GM12878 (cell line): ENCODE measurements around the gene TNRC6B. TPM values are rescaled to one million over a fixed set of nuclear protein-coding genes. Genes with fewer than 3 reads are reported as not detected.

Source experiments
- ATAC-seq: fragments of 200-7000 bp; cut with Tn5 transposase; 3 replicates; pipeline ENCODE4 v1.9.1; 2020; ENCODE audit warnings: mild to moderate bottlenecking, moderate library complexity
- BruUV-seq: library from RNA; stranded (reverse); fragments of 400-500 nt; replicated peaks from 2 replicates; lab custom pipeline; 2021; lab: Mats Ljungman, UMichigan
- CTCF ChIA-PET: fragments of 300-600 bp; sonication (Branson Sonifier 250); formaldehyde crosslinking; extraction: SDS; loops from one replicate; lab custom pipeline; 2021; ENCODE audit warnings: inconsistent platforms; lab: Yijun Ruan, JAX
- POLR2A ChIA-PET: fragments of 350-600 bp; formaldehyde crosslinking; extraction: SDS; loops from one replicate; lab custom pipeline; 2021; ENCODE audit warnings: inconsistent platforms; lab: Charles Lee
- RAD21 ChIA-PET: fragments of 300-600 bp; sonication (Branson Sonifier 250); formaldehyde crosslinking; loops from one replicate; lab custom pipeline; 2023; ENCODE audit warnings: antibody characterized with exemption; ENCODE audit not compliant: unreplicated experiment; lab: Charles Lee
- SMC1A ChIA-PET: fragments of 300-600 bp; sonication (Branson Sonifier 250); formaldehyde crosslinking; loops from one replicate; lab custom pipeline; 2023; ENCODE audit not compliant: unreplicated experiment, uncharacterized antibody; lab: Charles Lee
- DNase-seq: peaks from one replicate; pipeline ENCODE4 v3.0.0-alpha.2; 2011; ENCODE audit warnings: low read depth, low spot score
- FAIRE-seq: peaks from 3 replicates; lab custom pipeline; 2011; peaks lifted over from hg19 to GRCh38; lab: Jason Lieb, UNC
- H2AFZ ChIP-seq: 2 replicates; pipeline ENCODE4 v1.6.0; 2011; ENCODE audit warnings: low read depth, low read length, control low read depth; ENCODE audit not compliant: control insufficient read depth
- H3K27ac ChIP-seq: 2 replicates; pipeline ENCODE4 v1.5.1; 2011; ENCODE audit warnings: control low read depth; ENCODE audit not compliant: control insufficient read depth, insufficient read depth
- H3K27me3 ChIP-seq, 2 experiments: replicated peaks in 1 of 2; 2 replicates each; pipeline versions ENCODE4 v1.6.0 to v1.6.1; 2011; ENCODE audit warnings: low read length in 1 of 2; ENCODE audit not compliant: control insufficient read depth in 2 of 2, insufficient read depth in 2 of 2
- H3K36me3 ChIP-seq, 2 experiments: 2 replicates each; pipeline ENCODE4 v1.5.1; 2011; ENCODE audit warnings: low read length in 1 of 2; ENCODE audit not compliant: control insufficient read depth in 2 of 2, insufficient read depth in 2 of 2
- H3K4me1 ChIP-seq: 2 replicates; pipeline ENCODE4 v1.6.1; 2011; ENCODE audit warnings: mild to moderate bottlenecking, low read length, moderate library complexity, mixed read lengths; ENCODE audit not compliant: control insufficient read depth, insufficient read depth
- H3K4me2 ChIP-seq: 2 replicates; pipeline ENCODE4 v1.6.0; 2011; ENCODE audit warnings: control low read depth; ENCODE audit not compliant: control insufficient read depth, insufficient read depth
- H3K4me3 ChIP-seq: fragments of 200-600 bp; sonication (generic); 2 replicates; pipeline ENCODE4 v1.5.1; 2016
- H3K79me2 ChIP-seq: 2 replicates; pipeline ENCODE4 v1.6.0; 2011; ENCODE audit warnings: low read length; ENCODE audit not compliant: control insufficient read depth, insufficient read depth
- H3K9ac ChIP-seq: 2 replicates; pipeline ENCODE4 v1.8.0; 2011; ENCODE audit warnings: low read length, control low read depth, mixed read lengths; ENCODE audit not compliant: control insufficient read depth, insufficient read depth
- H3K9me3 ChIP-seq: replicated peaks from 3 replicates; pipeline ENCODE4 v1.5.1; 2011; ENCODE audit warnings: mild to moderate bottlenecking, low read length; ENCODE audit not compliant: control insufficient read depth, insufficient read depth
- H4K20me1 ChIP-seq: 2 replicates; pipeline ENCODE4 v1.6.0; 2011; ENCODE audit not compliant: control insufficient read depth, insufficient read depth
- POLR2AphosphoS2 ChIP-seq: IDR thresholded peaks from 2 replicates; pipeline ENCODE4 v1.6.1; 2011; ENCODE audit warnings: low read depth, mild to moderate bottlenecking, low read length, improper control_type of control experiment, moderate library complexity
- WGBS: methylation state at CpG from one replicate; pipeline ENCODE4 v1.1.6; 2016; ENCODE audit warnings: low lambda C conversion rate; ENCODE audit not compliant: insufficient replicate concordance, insufficient coverage; ENCODE audit errors: missing lambda C conversion rate; 5-methylcytosine and 5-hydroxymethylcytosine counted together
- in situ Hi-C: fragments of 300-500 bp; cut with MboI; formaldehyde crosslinking; loops from 9 replicates; pipeline ENCODE4 v1.14.3; 2018; ENCODE audit warnings: mixed read lengths
- intact Hi-C: fragments of 100-400 bp; cut with micrococcal nuclease; formaldehyde crosslinking; loops from one replicate; pipeline ENCODE4 v1.14.2; 2022; ENCODE audit not compliant: unreplicated experiment
- polyA plus RNA-seq, 11 experiments: library from polyadenylated mRNA; depleted of rRNA in 4 of 11; unstranded in 6 of 11; stranded (reverse) in 5 of 11; fragments of >200 nt; fragmentation: Nextera tagmentation in 4 of 11; fragmentation: Illumina TruSeq in 1 of 11; extraction: Ambion mirVana in 4 of 11; extraction: Trizol in 1 of 11; gene quantifications; 1 replicate in 1 of 11; 2 replicates in 10 of 11; pipeline versions ENCODE4 v1.2.1 to v1.2.3, GENCODE V29; 2011 to 2016; ENCODE audit warnings: inconsistent platforms in 2 of 11, missing spikeins in 2 of 11, low read depth in 1 of 11
- total RNA-seq, 4 experiments: library from RNA; depleted of rRNA in 3 of 4; stranded (reverse); fragments of >200 nt in 3 of 4; fragmentation: Illumina TruSeq in 1 of 4; extraction: Trizol in 1 of 4; gene quantifications; 2 replicates each; pipeline versions ENCODE4 v1.2.1 to v1.2.3, GENCODE V29; 2013 to 2021
- TF ChIP-seq, protein P1 (sequence below): fragments of 450-650 bp; formaldehyde crosslinking; IDR thresholded peaks from 2 replicates; pipeline ENCODE4 v1.5.0; 2022; ENCODE audit warnings: mild to moderate bottlenecking, missing genetic modification characterization

Gene TNRC6B
- total and polyA plus RNA-seq, 10 of the 15 experiments (the other 5 are each of a cell fraction or from before 2014, with no cell fraction given): 3.6 to 32.8 (median 16.4) TPM

- H3K9me3 ChIP-seq: no peaks in the 10 kb centered on the region
- H3K4me3 ChIP-seq: no peak overlapping the region
- TF ChIP-seq POLR2AphosphoS2: no peak
- TF ChIP-seq, protein P1, sequence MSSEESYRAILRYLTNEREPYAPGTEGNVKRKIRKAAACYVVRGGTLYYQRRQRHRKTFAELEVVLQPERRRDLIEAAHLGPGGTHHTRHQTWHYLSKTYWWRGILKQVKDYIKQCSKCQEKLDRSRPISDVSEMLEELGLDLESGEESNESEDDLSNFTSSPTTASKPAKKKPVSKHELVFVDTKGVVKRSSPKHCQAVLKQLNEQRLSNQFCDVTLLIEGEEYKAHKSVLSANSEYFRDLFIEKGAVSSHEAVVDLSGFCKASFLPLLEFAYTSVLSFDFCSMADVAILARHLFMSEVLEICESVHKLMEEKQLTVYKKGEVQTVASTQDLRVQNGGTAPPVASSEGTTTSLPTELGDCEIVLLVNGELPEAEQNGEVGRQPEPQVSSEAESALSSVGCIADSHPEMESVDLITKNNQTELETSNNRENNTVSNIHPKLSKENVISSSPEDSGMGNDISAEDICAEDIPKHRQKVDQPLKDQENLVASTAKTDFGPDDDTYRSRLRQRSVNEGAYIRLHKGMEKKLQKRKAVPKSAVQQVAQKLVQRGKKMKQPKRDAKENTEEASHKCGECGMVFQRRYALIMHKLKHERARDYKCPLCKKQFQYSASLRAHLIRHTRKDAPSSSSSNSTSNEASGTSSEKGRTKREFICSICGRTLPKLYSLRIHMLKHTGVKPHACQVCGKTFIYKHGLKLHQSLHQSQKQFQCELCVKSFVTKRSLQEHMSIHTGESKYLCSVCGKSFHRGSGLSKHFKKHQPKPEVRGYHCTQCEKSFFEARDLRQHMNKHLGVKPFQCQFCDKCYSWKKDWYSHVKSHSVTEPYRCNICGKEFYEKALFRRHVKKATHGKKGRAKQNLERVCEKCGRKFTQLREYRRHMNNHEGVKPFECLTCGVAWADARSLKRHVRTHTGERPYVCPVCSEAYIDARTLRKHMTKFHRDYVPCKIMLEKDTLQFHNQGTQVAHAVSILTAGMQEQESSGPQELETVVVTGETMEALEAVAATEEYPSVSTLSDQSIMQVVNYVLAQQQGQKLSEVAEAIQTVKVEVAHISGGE (CRISPR knock-in tag): no peak
- ChIA-PET RAD21 (no interaction called here), CTCF (no interaction called here), SMC1A (interaction anchor here (1.0 to 1.4 kb wide), 2 partner anchors 12 to 21 kb away, joined by 3 to 5 read pairs; no protein-coding TSS in a partner anchor), POLR2A (no interaction called here)
- peaks cover 46% of the 10 kb centered on the region for H3K4me1 ChIP-seq
- no peaks in the 10 kb centered on the region for H4K20me1 ChIP-seq
- no peak overlapping the region for H3K27ac ChIP-seq
- H3K4me2 ChIP-seq: no peak overlapping the region
- BruUV-seq: no TSS peak
- peaks cover 0 to 3% of the 10 kb centered on the region in 2 experiments; a peak in 2 of 4 replicates for H3K36me3 ChIP-seq
- intact Hi-C loops: no loop called here
- in situ Hi-C loops: no loop called here
- no peak overlapping the region for H3K9ac ChIP-seq
- no peaks in the 10 kb centered on the region for H3K27me3 ChIP-seq
- H2AFZ ChIP-seq: no peak overlapping the region
- no peak for DNase-seq
- no peak for ATAC-seq
- 92% methylated on average over 7 of the region's 7 CpGs for WGBS
- no peak for FAIRE-seq
- peaks cover 63% of the 10 kb centered on the region for H3K79me2 ChIP-seq
These were observed 22.1 kb downstream of the TNRC6B start for GRCh38 chr22:40199852-40200251.
